ENCODE results near the gene ABHD12B.

The ABHD12B gene

DNA sequence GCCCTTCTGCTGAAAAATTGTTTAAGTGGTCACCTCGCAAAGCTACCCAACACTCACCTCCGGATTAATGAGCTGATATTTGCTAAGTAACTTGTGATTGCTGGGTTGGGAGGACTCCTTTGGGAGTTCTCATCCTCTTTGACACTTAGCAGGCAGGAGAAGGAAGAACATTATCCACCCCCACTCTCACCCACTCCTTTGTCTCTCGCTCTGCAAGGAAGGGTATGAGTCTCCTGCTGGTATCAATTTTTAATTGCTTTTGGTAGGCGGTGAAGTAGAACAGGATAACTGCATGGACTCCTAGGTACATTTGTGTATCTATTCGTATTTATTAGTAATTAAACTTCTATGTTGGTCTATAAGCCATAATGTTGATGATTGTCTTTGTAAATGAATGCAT lies 6.9 kb upstream of the ABHD12B start:
- Histone ChIP-seq H3K23ac (ENCODE audit: low read depth, low read length, poor library complexity) (no peak overlapping the region), H3K18ac (ENCODE audit: low read length) (no peak overlapping the region), H2AFZ (ENCODE audit: low read length) (no peak overlapping the region), H4K8ac (ENCODE audit: low read depth, low read length) (no peak overlapping the region), H3K27ac (replicated peaks; ENCODE audit: low read length) (no peak overlapping the region), H3K36me3 (replicated peaks in 1 of 2; ENCODE audit: control insufficient read depth in 2 of 2, insufficient read depth in 2 of 2, low read length in 2 of 2) (no peaks in the 10 kb centered on the region), H3K9ac (ENCODE audit: low read depth, low read length, poor library complexity) (no peak overlapping the region), H2AK5ac (ENCODE audit: low read depth, low read length) (no peak overlapping the region), H3K4me3 (ENCODE audit: low read length in 2 of 2) (no peak overlapping the region), H3K4me2 (ENCODE audit: insufficient read depth, low read length, poor library complexity, severe bottlenecking) (no peak overlapping the region), H2BK5ac (ENCODE audit: low read length) (no peak overlapping the region), H3K79me1 (ENCODE audit: low read depth, low read length) (no peaks in the 10 kb centered on the region), H2BK15ac (ENCODE audit: low read length) (no peak overlapping the region), H3K14ac (ENCODE audit: low read length) (no peak overlapping the region), H2BK12ac (ENCODE audit: low read length) (no peak overlapping the region), H4K91ac (ENCODE audit: low read depth, low read length, poor library complexity) (no peak overlapping the region), H2BK120ac (ENCODE audit: low read depth, low read length) (no peak overlapping the region), H3K4ac (ENCODE audit: low read length) (no peak overlapping the region), H3K4me1 (ENCODE audit: control insufficient read depth in 2 of 2, insufficient read depth in 1 of 2, low read depth in 1 of 2, low read length in 2 of 2) (peaks cover 6 to 17% of the 10 kb centered on the region in 2 donors), H3K9me3 (replicated peaks in 1 of 2; ENCODE audit: control insufficient read depth in 2 of 2, insufficient read depth in 1 of 2, low read depth in 1 of 2, low read length in 2 of 2) (no peaks in the 10 kb centered on the region), H3K27me3 (ENCODE audit: control insufficient read depth in 3 of 3, insufficient read depth in 3 of 3, low read depth in 1 of 3, low read length in 3 of 3) (peaks cover 0 to 16% (median 0%) of the 10 kb centered on the region in 3 experiments)
- no peak for DNase-seq (ENCODE audit: low spot score)
- no CpG with 5 or more reads among the region's 5 CpGs for WGBS, 2 donors (ENCODE audit: extremely low coverage in 2 of 2, insufficient read length in 2 of 2, insufficient replicate concordance in 1 of 2)

DNA sequence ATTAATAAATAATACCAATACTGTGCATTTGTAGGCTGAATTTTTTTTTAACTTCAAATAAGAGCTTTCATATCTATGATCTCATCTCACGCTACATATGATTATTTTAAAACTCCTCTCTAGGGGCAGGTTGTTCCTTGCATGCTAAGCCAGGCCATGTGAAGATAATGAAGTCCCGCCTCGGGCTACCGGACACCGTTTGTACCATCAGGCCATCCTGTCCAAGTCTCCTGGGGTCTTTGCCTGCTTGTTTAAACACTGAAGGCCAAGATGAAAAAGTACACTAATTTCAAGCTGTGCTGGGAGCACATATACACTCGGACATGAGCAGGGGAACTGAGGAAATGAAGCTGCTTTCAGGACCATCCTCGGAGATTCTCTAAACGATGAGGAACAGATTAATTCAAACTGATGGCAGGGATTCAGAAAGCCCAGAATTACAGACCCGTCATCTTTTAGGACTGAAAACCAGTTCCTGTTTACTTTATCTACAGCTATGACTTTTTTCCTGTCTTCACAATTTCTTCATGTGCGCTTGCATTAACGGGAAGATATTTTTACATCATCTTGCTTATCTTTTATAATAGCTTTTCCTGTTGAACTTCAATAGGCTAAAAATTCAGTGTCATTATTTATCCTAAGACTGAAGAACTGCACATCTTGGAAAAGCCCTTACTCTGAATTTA lies 6.3 kb upstream of the ABHD12B start:
- H4K8ac ChIP-seq (ENCODE audit: low read depth, low read length) = no peak overlapping the region
- H2BK15ac ChIP-seq (ENCODE audit: low read length) = no peak overlapping the region
- H3K23ac ChIP-seq (ENCODE audit: low read depth, low read length, poor library complexity) = no peak overlapping the region
- H3K36me3 ChIP-seq (replicated peaks in 1 of 2; ENCODE audit: control insufficient read depth in 2 of 2, insufficient read depth in 2 of 2, low read length in 2 of 2) = no peaks in the 10 kb centered on the region
- no peak overlapping the region for H4K91ac ChIP-seq (ENCODE audit: low read depth, low read length, poor library complexity)
- no peak overlapping the region for H3K4ac ChIP-seq (ENCODE audit: low read length)
- H3K9me3 ChIP-seq (replicated peaks in 1 of 2; ENCODE audit: control insufficient read depth in 2 of 2, insufficient read depth in 1 of 2, low read depth in 1 of 2, low read length in 2 of 2) = no peaks in the 10 kb centered on the region
- H2BK12ac ChIP-seq (ENCODE audit: low read length) = no peak overlapping the region
- H3K4me2 ChIP-seq (ENCODE audit: insufficient read depth, low read length, poor library complexity, severe bottlenecking) = no peak overlapping the region
- H2AK5ac ChIP-seq (ENCODE audit: low read depth, low read length) = no peak overlapping the region
- H3K79me1 ChIP-seq (ENCODE audit: low read depth, low read length) = no peaks in the 10 kb centered on the region
- H3K18ac ChIP-seq (ENCODE audit: low read length) = no peak overlapping the region
- H2AFZ ChIP-seq (ENCODE audit: low read length) = no peak overlapping the region
- peaks cover 4 to 14% of the 10 kb centered on the region in 2 donors for H3K4me1 ChIP-seq (ENCODE audit: control insufficient read depth in 2 of 2, insufficient read depth in 1 of 2, low read depth in 1 of 2, low read length in 2 of 2)
- H3K9ac ChIP-seq (ENCODE audit: low read depth, low read length, poor library complexity) = no peak overlapping the region
- peaks cover 0 to 22% (median 0%) of the 10 kb centered on the region in 3 experiments for H3K27me3 ChIP-seq (ENCODE audit: control insufficient read depth in 3 of 3, insufficient read depth in 3 of 3, low read depth in 1 of 3, low read length in 3 of 3)
- no peak for DNase-seq (ENCODE audit: low spot score)
- H2BK120ac ChIP-seq (ENCODE audit: low read depth, low read length) = no peak overlapping the region
- no CpG with 5 or more reads among the region's 11 CpGs for WGBS, 2 donors (ENCODE audit: extremely low coverage in 2 of 2, insufficient read length in 2 of 2, insufficient replicate concordance in 1 of 2)
- no peak overlapping the region for H3K27ac ChIP-seq (replicated peaks; ENCODE audit: low read length)
- H3K4me3 ChIP-seq (ENCODE audit: low read length in 2 of 2) = no peak overlapping the region
- H3K14ac ChIP-seq (ENCODE audit: low read length) = no peak overlapping the region
- H2BK5ac ChIP-seq (ENCODE audit: low read length) = no peak overlapping the region

DNA sequence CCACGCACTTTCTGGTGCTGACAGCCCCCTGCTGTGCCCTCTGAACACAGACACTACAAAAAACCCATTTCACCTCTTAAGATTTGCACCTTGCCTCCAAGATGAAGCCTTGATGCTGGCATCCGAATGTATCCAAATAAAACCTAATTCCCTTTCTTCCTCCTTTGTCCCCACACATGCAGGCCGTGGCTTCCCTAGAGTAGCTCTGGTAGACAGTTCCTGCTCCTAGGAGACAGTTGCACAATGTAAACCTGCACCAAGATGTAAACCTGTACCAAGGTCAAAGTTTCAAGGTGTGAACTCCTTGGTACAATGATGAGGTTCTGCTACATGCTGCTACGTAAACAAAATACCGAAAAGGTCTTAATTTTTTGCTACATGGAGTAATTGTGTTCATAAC lies 625 bp upstream of the ABHD12B start:
- Histone ChIP-seq H3K36me3 (replicated peaks in 1 of 2; ENCODE audit: control insufficient read depth in 2 of 2, insufficient read depth in 2 of 2, low read length in 2 of 2) (no peaks in the 10 kb centered on the region), H3K4me3 (ENCODE audit: low read length in 2 of 2) (no peak overlapping the region), H3K9me3 (replicated peaks in 1 of 2; ENCODE audit: control insufficient read depth in 2 of 2, insufficient read depth in 1 of 2, low read depth in 1 of 2, low read length in 2 of 2) (peaks cover 0 to 3% of the 10 kb centered on the region in 2 donors), H2BK120ac (ENCODE audit: low read depth, low read length) (no peak overlapping the region), H4K91ac (ENCODE audit: low read depth, low read length, poor library complexity) (no peak overlapping the region), H3K4ac (ENCODE audit: low read length) (no peak overlapping the region), H3K4me2 (ENCODE audit: insufficient read depth, low read length, poor library complexity, severe bottlenecking) (no peak overlapping the region), H3K4me1 (ENCODE audit: control insufficient read depth in 2 of 2, insufficient read depth in 1 of 2, low read depth in 1 of 2, low read length in 2 of 2) (peaks cover 0 to 8% of the 10 kb centered on the region in 2 donors), H2BK5ac (ENCODE audit: low read length) (no peak overlapping the region), H4K8ac (ENCODE audit: low read depth, low read length) (no peak overlapping the region), H3K9ac (ENCODE audit: low read depth, low read length, poor library complexity) (no peak overlapping the region), H2AFZ (ENCODE audit: low read length) (no peak overlapping the region), H2BK12ac (ENCODE audit: low read length) (no peak overlapping the region), H3K27me3 (ENCODE audit: control insufficient read depth in 3 of 3, insufficient read depth in 3 of 3, low read depth in 1 of 3, low read length in 3 of 3) (peaks cover 0 to 69% (median 22%) of the 10 kb centered on the region in 3 experiments), H2BK15ac (ENCODE audit: low read length) (no peak overlapping the region), H3K79me1 (ENCODE audit: low read depth, low read length) (no peaks in the 10 kb centered on the region), H3K23ac (ENCODE audit: low read depth, low read length, poor library complexity) (no peak overlapping the region), H3K14ac (ENCODE audit: low read length) (no peak overlapping the region), H3K18ac (ENCODE audit: low read length) (no peak overlapping the region), H3K27ac (replicated peaks; ENCODE audit: low read length) (no peak overlapping the region), H2AK5ac (ENCODE audit: low read depth, low read length) (no peak overlapping the region)
- WGBS, 2 donors (ENCODE audit: extremely low coverage in 2 of 2, insufficient read length in 2 of 2, insufficient replicate concordance in 1 of 2) = no CpG with 5 or more reads among the region's 5 CpGs
- DNase-seq (ENCODE audit: low spot score) = no peak

DNA sequence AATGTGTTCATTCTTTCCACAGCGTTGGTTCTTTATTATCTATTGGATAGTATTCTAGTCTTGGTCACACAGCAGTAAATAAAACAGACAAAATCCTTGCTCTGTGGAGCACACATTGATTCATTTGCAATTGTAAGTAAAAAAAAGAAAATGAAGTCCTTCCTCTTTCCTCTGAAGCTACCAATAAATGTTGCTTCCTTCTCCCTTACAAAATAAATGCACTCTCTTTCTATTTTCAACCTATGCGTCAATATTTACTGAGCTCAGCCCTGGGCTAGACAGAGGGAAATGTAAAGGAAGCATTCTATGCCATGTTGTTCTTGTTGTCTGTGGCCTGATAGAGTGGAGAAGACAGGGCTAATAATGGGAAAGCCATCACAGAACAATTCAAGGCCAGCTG lies 2.9 kb downstream of the ABHD12B start:
- WGBS, 2 donors (ENCODE audit: extremely low coverage in 2 of 2, insufficient read length in 2 of 2, insufficient replicate concordance in 1 of 2) = no CpG with 5 or more reads among the region's 2 CpGs

More for the DNA sequence above, 2.9 kb downstream of the ABHD12B start:
- no peaks in the 10 kb centered on the region for H3K36me3 ChIP-seq (replicated peaks in 1 of 2; ENCODE audit: control insufficient read depth in 2 of 2, insufficient read depth in 2 of 2, low read length in 2 of 2)
- no peak overlapping the region for H2BK120ac ChIP-seq (ENCODE audit: low read depth, low read length)
- H2BK5ac ChIP-seq (ENCODE audit: low read length) = no peak overlapping the region
- no peak overlapping the region for H3K9ac ChIP-seq (ENCODE audit: low read depth, low read length, poor library complexity)
- no peak overlapping the region for H3K14ac ChIP-seq (ENCODE audit: low read length)
- H3K79me1 ChIP-seq (ENCODE audit: low read depth, low read length) = no peaks in the 10 kb centered on the region
- no peak overlapping the region for H2AFZ ChIP-seq (ENCODE audit: low read length)
- no peak overlapping the region for H3K4me3 ChIP-seq (ENCODE audit: low read length in 2 of 2)
- peaks cover 0 to 8% of the 10 kb centered on the region in 2 donors for H3K4me1 ChIP-seq (ENCODE audit: control insufficient read depth in 2 of 2, insufficient read depth in 1 of 2, low read depth in 1 of 2, low read length in 2 of 2)
- H3K27ac ChIP-seq (replicated peaks; ENCODE audit: low read length) = no peak overlapping the region
- no peak overlapping the region for H3K23ac ChIP-seq (ENCODE audit: low read depth, low read length, poor library complexity)
- DNase-seq (ENCODE audit: low spot score) = no peak
- no peak overlapping the region for H4K91ac ChIP-seq (ENCODE audit: low read depth, low read length, poor library complexity)
- H3K4me2 ChIP-seq (ENCODE audit: insufficient read depth, low read length, poor library complexity, severe bottlenecking) = no peak overlapping the region
- no peak overlapping the region for H2BK15ac ChIP-seq (ENCODE audit: low read length)
- H3K27me3 ChIP-seq (ENCODE audit: control insufficient read depth in 3 of 3, insufficient read depth in 3 of 3, low read depth in 1 of 3, low read length in 3 of 3) = peaks cover 0 to 85% (median 22%) of the 10 kb centered on the region in 3 experiments
- no peak overlapping the region for H3K18ac ChIP-seq (ENCODE audit: low read length)
- no peak overlapping the region for H4K8ac ChIP-seq (ENCODE audit: low read depth, low read length)
- no peak overlapping the region for H2AK5ac ChIP-seq (ENCODE audit: low read depth, low read length)
- H3K4ac ChIP-seq (ENCODE audit: low read length) = no peak overlapping the region
- no peak overlapping the region for H2BK12ac ChIP-seq (ENCODE audit: low read length)
- peaks cover 0 to 3% of the 10 kb centered on the region in 2 donors for H3K9me3 ChIP-seq (replicated peaks in 1 of 2; ENCODE audit: control insufficient read depth in 2 of 2, insufficient read depth in 1 of 2, low read depth in 1 of 2, low read length in 2 of 2)

All from neuronal stem cell (in vitro differentiated cells).